IPS-18c (cell line): ENCODE results near the gene KRCC1.
A peak's percentile ranks its signal among the peaks of the same experiment; 100 is the strongest.
"Not testable (repeated sequence)": the region's sequence is repeated elsewhere in the genome, so short reads cannot be mapped to it uniquely, and the experiment has no call there.

Experiments used
- H3K4me3 ChIP-seq: 2 replicates; pipeline ENCODE4 v1.7.0; 2013; ENCODE audit warnings: low read depth, mild to moderate bottlenecking, low read length, moderate library complexity; ENCODE audit not compliant: insufficient read depth
- H3K9me3 ChIP-seq: one replicate; pipeline ENCODE4 v1.6.1; 2013; ENCODE audit warnings: mild to moderate bottlenecking, low read length, moderate library complexity; ENCODE audit not compliant: control insufficient read depth, insufficient read depth

Gene KRCC1

GRCh38 chr2:88057437-88057844 lies 1.9 kb upstream of the KRCC1 start:
- no peaks in the 10 kb centered on the region for H3K9me3 ChIP-seq
- H3K4me3 ChIP-seq = no peak overlapping the region

- peak overlapping the region; percentile 64 for H3K4me3 ChIP-seq
Measured at GRCh38 chr2:88054782-88055370, 707 bp downstream of the KRCC1 start.

GRCh38 chr2:88053934-88054781 lies 1.4 kb downstream of the KRCC1 start:
- H3K4me3 ChIP-seq = peak overlapping the region; percentile 64
- H3K9me3 ChIP-seq = no peaks in the 10 kb centered on the region

More at GRCh38 chr2:88054782-88055370, 707 bp downstream of the KRCC1 start:
- H3K9me3 ChIP-seq = no peaks in the 10 kb centered on the region

GRCh38 chr2:88053296-88053695 lies 2.3 kb downstream of the KRCC1 start:
- H3K4me3 ChIP-seq = no peak overlapping the region
- no peaks in the 10 kb centered on the region for H3K9me3 ChIP-seq

- H3K9me3 ChIP-seq = no peaks in the 10 kb centered on the region
- no peak overlapping the region for H3K4me3 ChIP-seq
Measured at GRCh38 chr2:88051792-88052191, 3.8 kb downstream of the KRCC1 start.

GRCh38 chr2:88049622-88050021 lies 6.0 kb downstream of the KRCC1 start:
- no peaks in the 10 kb centered on the region for H3K9me3 ChIP-seq
- H3K4me3 ChIP-seq = no peak overlapping the region

GRCh38 chr2:88048541-88048940 lies 7.0 kb downstream of the KRCC1 start:
- Histone ChIP-seq H3K4me3 (no peak overlapping the region), H3K9me3 (no peaks in the 10 kb centered on the region)

- not testable (repeated sequence) for H3K4me3 ChIP-seq, H3K9me3 ChIP-seq
Measured at GRCh38 chr2:88045561-88045960, 10.0 kb downstream of the KRCC1 start.

GRCh38 chr2:88042476-88042875 lies 13.1 kb downstream of the KRCC1 start:
- H3K4me3 ChIP-seq = no peak overlapping the region
- no peaks in the 10 kb centered on the region for H3K9me3 ChIP-seq

GRCh38 chr2:88038263-88039105 lies 17.1 kb downstream of the KRCC1 start:
- Histone ChIP-seq H3K9me3 (no peaks in the 10 kb centered on the region), H3K4me3 (no peak overlapping the region)

- Histone ChIP-seq H3K9me3 (no peaks in the 10 kb centered on the region), H3K4me3 (no peak overlapping the region)
Measured at GRCh38 chr2:88036606-88037005, 19.0 kb downstream of the KRCC1 start.

GRCh38 chr2:88036182-88036581 lies 19.4 kb downstream of the KRCC1 start:
- Histone ChIP-seq H3K9me3 (no peaks in the 10 kb centered on the region), H3K4me3 (no peak overlapping the region)

GRCh38 chr2:88032070-88032702 lies 23.4 kb downstream of the KRCC1 start:
- no peak overlapping the region for H3K4me3 ChIP-seq
- H3K9me3 ChIP-seq = no peaks in the 10 kb centered on the region

GRCh38 chr2:88028931-88029330 lies 26.7 kb downstream of the KRCC1 start:
- no peak overlapping the region for H3K4me3 ChIP-seq
- H3K9me3 ChIP-seq = no peaks in the 10 kb centered on the region

GRCh38 chr2:88027697-88028389 lies 27.7 kb downstream of the KRCC1 start:
- Histone ChIP-seq H3K9me3 (no peaks in the 10 kb centered on the region), H3K4me3 (no peak overlapping the region)

- Histone ChIP-seq H3K4me3 (no peak overlapping the region), H3K9me3 (no peaks in the 10 kb centered on the region)
Measured at GRCh38 chr2:88024509-88024908, 31.1 kb downstream of the KRCC1 start.

- no peaks in the 10 kb centered on the region for H3K9me3 ChIP-seq
- H3K4me3 ChIP-seq = no peak overlapping the region
Measured at GRCh38 chr2:88022669-88022921, 33.0 kb downstream of the KRCC1 start.
